Stomach (tissue), 4 donors: ENCODE results near the gene TRIM10.

Experiments
- CTCF ChIP-seq, 7 experiments: fragments of 450-650 bp in 4 of 7; fragments of 200-600 bp in 3 of 7; sonication (generic) in 3 of 7; IDR thresholded peaks; one replicate each; pipeline ENCODE4 v1.5.1; 2016 to 2019; ENCODE audit warnings: antibody characterized with exemption in 7 of 7, control low read depth in 2 of 7, mild to moderate bottlenecking in 1 of 7
- EP300 ChIP-seq: sonication (generic); formaldehyde crosslinking; IDR thresholded peaks from one replicate; pipeline ENCODE4 v1.6.1; 2017; ENCODE audit warnings: antibody characterized with exemption
- POLR2A ChIP-seq, 4 donors: fragments of 450-650 bp; IDR thresholded peaks; one replicate each; pipeline ENCODE4 v1.6.1; 2016; ENCODE audit warnings: antibody characterized with exemption in 4 of 4, control low read depth in 2 of 4, mild to moderate bottlenecking in 1 of 4, moderate library complexity in 1 of 4
- POLR2AphosphoS5 ChIP-seq, 3 donors: sonication (generic); formaldehyde crosslinking; IDR thresholded peaks; one replicate each; pipeline ENCODE4 v1.6.1; 2016; ENCODE audit warnings: antibody characterized with exemption in 3 of 3

GRCh38 chr6:30135147-30135546, 25.9 kb downstream of the TRIM10 start:
- TF ChIP-seq POLR2A (IDR thresholded peaks at IDR 0.05), result no peak
- TF ChIP-seq EP300, result no peak
- TF ChIP-seq POLR2AphosphoS5 (IDR thresholded peaks at IDR 0.05), result no peak
- no peak for TF ChIP-seq CTCF (IDR thresholded peaks at IDR 0.05)
